HFF-Myc (cell line): ENCODE results near the gene FRZB.
"Not testable (repeated sequence)": the region's sequence is repeated elsewhere in the genome, so short reads cannot be mapped to it uniquely, and the experiment has no call there.

ENCODE experiments used
- DNase-seq: peaks from one replicate; pipeline ENCODE4 v3.0.0-alpha.2; 2011; ENCODE audit warnings: low read depth; ENCODE audit errors: extremely low read depth
- H3K4me3 ChIP-seq: replicated peaks from 2 replicates; pipeline ENCODE4 v1.5.1; 2011; ENCODE audit warnings: low read depth, mild to moderate bottlenecking, control low read depth, low read length
- CTCF ChIP-seq: IDR thresholded peaks from 2 replicates; pipeline ENCODE4 v1.5.1; 2012; ENCODE audit warnings: mild to moderate bottlenecking, low read depth, low read length, control low read depth; ENCODE audit errors: missing control alignments

FRZB gene

GRCh38 chr2:182898718-182899117, 32.3 kb upstream of the FRZB start:
- H3K4me3 ChIP-seq = no peak overlapping the region
- TF ChIP-seq CTCF = no peak
- no peak for DNase-seq

- DNase-seq = peak; percentile 56
- TF ChIP-seq CTCF = no peak
These were observed 30.7 kb upstream of the FRZB start for GRCh38 chr2:182897137-182897536.

GRCh38 chr2:182895798-182896197, 29.4 kb upstream of the FRZB start:
- no peak overlapping the region for H3K4me3 ChIP-seq
- no peak for TF ChIP-seq CTCF
- DNase-seq = no peak

More at GRCh38 chr2:182897137-182897536, 30.7 kb upstream of the FRZB start:
- no peak overlapping the region for H3K4me3 ChIP-seq

- no peak overlapping the region for H3K4me3 ChIP-seq
- no peak for DNase-seq
- TF ChIP-seq CTCF = no peak
These were observed 28.7 kb upstream of the FRZB start for GRCh38 chr2:182895169-182895568.

GRCh38 chr2:182894174-182894573, 27.7 kb upstream of the FRZB start:
- DNase-seq = no peak
- TF ChIP-seq CTCF = no peak
- no peak overlapping the region for H3K4me3 ChIP-seq

GRCh38 chr2:182893666-182894065, 27.2 kb upstream of the FRZB start:
- TF ChIP-seq CTCF = no peak
- no peak overlapping the region for H3K4me3 ChIP-seq
- no peak for DNase-seq

- DNase-seq, H3K4me3 ChIP-seq: not testable (repeated sequence)
These were observed 26.6 kb upstream of the FRZB start for GRCh38 chr2:182893035-182893434.
